NOMO-1 (cell line): ENCODE data around the gene ZNF714.
A peak's percentile ranks its signal among the peaks of the same experiment; 100 is the strongest.
"Not testable (repeated sequence)": the region's sequence is repeated elsewhere in the genome, so short reads cannot be mapped to it uniquely, and the experiment has no call there.

Source experiments
- DNase-seq, 2 experiments: peaks; one replicate each; lab custom pipeline; 2025; ENCODE audit not compliant: unreplicated experiment in 2 of 2; lab: John Stamatoyannopoulos, UW

Gene ZNF714

GRCh38 chr19:21128901-21129698 is 47.1 kb downstream of the ZNF714 start:
- DNase-seq = no peak

DNA sequence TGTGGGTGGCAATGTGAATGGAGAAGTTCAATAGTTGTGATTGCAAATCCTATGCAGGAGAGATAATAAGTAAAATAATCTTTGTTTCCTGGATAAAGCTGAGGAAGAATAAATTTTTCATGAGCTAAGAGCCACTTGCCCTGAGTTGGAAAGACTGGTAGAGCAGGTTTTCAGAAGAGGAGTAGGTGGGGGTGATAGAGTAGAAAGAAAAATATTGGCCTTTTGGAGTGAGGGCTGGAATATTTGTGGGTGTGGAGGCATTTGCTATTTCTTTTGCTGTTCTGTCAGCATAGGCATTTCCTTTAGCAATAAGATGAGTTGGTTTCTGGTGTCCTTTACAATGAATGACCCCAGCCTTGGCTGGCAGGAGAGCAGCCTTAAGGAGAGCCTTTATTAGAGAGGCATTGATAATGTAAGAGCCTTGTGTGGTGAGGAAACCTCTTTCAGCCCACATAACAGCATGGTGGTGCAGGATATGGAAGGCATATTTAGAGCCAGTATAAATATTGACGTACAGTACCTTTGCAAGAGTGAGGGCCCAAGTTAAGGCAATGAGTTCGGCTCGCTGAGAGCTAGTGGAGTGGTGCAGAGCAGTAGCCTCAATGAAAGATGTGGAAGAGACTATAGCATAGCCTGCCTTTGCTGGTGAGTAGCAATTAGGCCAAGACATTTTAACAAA is 48.2 kb downstream of the ZNF714 start:
- no peak for DNase-seq

GRCh38 chr19:21133633-21134032 is 51.6 kb downstream of the ZNF714 start:
- DNase-seq = no peak

DNA sequence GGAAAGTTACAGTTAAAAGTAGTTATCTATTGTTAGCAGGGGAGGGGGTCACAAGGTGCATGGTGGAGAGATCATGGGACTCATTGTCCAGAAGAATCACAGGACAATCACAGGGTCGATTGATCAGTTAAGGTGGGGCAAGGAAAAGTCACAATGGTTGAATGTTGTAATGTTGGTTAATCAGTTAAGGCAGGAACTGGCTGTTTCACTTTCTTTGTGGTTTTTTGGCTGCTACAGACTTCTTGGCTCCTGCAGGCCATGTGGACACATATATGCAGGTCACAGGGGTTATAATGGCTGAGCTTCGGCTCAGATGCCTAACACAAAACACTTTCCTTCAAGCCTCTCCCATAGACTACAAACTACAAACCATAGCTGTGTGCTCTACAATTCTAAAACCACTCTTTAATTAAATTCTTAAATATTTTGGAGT is 52.9 kb downstream of the ZNF714 start:
- DNase-seq = peak in 1 of 2 experiments; percentile 7

DNA sequence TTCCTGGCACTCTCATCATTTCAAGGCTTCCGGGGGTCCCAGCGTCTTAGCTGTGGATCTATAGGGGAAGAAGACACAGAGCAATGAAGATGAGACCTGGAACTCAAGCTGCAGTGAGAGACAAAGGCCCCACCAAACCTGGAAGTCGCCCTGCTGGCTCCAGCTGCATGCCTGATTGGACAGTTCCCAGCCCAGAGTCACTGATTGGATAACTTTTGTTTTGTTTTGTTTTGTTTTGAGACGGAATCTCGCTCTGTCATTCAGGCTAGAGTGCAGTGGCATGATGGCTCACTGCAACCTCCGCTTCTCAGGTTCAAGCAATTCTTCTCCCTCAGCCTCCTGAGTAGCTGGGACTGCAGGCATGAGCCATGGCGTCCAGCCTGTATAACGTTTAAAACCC is 53.4 kb downstream of the ZNF714 start:
- no peak for DNase-seq

- no peak for DNase-seq
These were observed 56.1 kb downstream of the ZNF714 start for GRCh38 chr19:21138130-21138529.

DNA sequence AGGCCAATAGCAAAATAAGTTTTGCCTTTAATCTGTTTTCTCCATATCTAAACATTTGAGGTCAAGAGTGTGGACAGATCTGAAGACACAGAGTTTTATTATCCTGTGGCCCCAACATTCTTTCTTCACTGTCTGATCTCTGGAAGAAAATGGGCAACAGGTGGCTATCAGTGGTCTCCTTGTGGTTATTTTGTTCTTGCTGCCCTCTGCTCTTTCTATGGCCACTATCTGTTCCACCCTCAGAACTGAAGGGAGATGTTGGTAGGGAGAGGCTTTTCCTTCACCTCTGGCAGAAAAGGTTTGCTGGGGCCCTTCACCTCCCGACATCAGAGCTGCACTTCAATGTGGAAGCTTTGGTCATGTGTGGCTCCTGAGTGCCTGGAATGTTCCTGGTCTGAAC is 59.0 kb downstream of the ZNF714 start:
- DNase-seq = not testable (repeated sequence)

DNA sequence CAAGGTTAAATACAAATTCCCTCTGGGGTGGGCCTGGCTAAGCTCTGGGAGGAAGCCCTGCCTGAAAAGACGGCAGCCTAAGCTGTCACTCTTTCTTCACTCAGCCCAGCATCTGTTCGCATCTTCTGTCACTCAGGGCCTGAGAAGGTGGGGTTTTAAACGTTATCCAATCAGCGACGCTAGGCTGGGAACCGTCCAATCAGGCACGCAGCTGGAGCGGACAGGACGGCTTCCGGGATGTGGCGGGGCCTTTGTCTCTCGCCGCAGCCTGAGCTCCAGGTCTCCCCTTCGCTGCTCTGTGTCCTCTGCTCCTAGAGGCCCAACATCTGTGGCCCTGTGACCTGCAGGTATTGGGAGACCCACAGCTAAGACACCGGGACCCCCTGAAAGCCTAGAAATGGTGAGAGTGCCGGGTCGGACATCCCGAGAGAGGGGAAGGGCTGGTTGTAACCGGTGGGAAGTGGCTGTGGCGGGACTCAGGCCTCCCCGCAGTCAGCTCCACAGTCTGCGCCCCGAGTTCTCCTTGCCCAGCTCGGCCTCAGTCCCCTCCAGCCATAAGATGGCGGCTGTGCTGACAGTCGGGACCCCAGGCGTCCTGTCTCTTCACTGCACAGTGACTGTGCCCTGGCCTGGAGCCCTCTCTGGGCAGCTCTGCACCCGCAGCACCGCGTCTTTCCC is 59.9 kb downstream of the ZNF714 start, which contains the start of gene ZNF431:
TSS of gene ZNF431 (plus strand) at position 254 of the 678 bp plus-strand sequence. CDS start at position 398, 144 bp downstream.
- peak; percentile 92 to 96 for DNase-seq

DNA sequence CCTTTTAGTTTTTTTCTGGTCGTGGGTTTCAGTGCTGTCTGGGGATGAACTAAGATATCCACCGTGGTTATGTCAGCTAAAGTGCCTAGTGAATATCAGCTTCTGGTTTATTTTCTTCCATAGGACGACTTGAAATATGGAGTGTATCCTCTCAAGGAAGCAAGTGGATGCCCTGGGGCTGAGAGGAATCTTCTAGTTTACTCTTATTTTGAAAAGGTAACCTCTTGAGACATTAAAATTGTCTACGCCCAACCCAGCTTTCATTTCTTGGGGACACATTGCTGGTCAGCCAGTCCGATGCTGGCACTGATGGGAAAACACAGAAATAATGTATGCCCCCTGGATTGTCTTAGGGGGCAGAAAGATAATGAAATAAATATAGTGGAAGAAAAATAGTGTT is 61.4 kb downstream of the ZNF714 start:
- no peak for DNase-seq

GRCh38 chr19:21143854-21144253 is 61.9 kb downstream of the ZNF714 start:
- no peak for DNase-seq

- no peak for DNase-seq
These were observed 65.5 kb downstream of the ZNF714 start for GRCh38 chr19:21147540-21147939.

DNA sequence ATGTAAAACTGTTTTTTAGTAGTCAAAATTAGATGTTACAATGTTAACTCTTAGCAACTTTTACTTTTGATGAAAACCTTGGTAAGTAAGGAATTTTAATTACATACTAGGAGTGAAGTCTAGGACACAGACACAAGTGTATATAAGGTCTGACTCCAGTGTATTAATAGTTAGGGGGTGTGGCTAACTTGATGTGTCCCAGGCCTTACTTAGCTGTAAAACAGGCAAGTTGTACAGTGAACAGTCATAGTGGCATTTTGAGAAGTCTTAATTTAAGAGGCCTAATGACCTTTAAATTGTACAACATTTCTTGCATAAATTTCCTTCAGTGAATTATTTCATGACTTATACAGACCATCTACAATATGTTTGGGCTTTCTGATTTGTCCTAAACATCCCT is 66.7 kb downstream of the ZNF714 start:
- no peak for DNase-seq

GRCh38 chr19:21149877-21150276 is 67.9 kb downstream of the ZNF714 start:
- DNase-seq = no peak

DNA sequence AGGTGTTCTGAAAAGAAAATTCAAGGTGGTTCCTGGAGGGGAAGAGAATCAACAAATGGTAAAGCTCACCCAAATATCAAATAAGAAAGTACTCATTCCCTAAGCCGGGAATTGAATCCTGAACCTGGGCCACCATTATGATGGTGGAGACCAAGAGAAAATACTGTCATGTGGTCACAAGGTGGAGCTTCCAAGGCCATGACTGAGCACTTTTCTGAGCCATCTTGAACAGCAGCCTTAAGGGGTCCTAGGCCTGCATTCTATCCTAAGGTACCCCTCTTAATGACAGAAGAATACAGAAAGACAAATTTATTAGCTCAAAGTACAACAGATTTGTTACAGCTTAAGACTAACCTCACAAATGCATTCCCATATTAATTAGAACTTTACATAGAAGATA is 69.5 kb downstream of the ZNF714 start:
- DNase-seq = no peak

GRCh38 chr19:21158523-21159135 is 76.6 kb downstream of the ZNF714 start:
- no peak for DNase-seq

GRCh38 chr19:21164541-21164940 is 82.5 kb downstream of the ZNF714 start:
- no peak for DNase-seq

DNA sequence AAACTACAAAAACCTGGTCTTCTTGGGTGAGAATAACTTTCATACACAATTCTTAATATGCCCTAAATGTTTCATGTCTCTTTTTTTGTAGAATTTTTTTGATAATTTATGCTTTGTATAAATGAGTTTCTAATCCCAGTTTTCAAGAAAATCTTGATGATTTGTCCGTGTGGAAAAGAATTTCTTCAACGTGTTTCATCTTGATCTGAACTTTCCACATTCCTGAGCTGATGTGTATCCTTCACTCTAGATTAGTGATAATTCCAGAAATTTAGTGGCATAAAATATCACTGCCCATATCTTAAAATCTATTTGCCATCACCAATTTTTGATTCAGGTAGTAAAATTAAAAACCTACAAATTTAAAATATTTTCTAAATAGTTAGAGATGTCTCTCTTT is 84.4 kb downstream of the ZNF714 start:
- no peak for DNase-seq
